ENCODE measurements around the gene SFR1. TPM values are rescaled to one million over a fixed set of nuclear protein-coding genes. Genes with fewer than 3 reads are reported as not detected.

The SFR1 gene
- total RNA-seq, 1 experiment from 2014 or later, result 9.9 TPM

- Mint-ChIP-seq H3K4me1 (0 out of 2 replicates have a peak, but pooled peaks cover 6% of the 10 kb centered on the region), H3K36me3 (peaks cover 12% of the 10 kb centered on the region), H3K27ac (no peak overlapping the region), H3K4me3 (no peak overlapping the region), H3K9me3 (peaks cover 24% of the 10 kb centered on the region), H3K27me3 (ENCODE audit: low read depth) (no peaks in the 10 kb centered on the region)
- ChIA-PET CTCF (interaction anchor here (1.0 kb wide), 1 partner anchor 116 kb away, joined by 3 read pairs; no protein-coding TSS in a partner anchor), POLR2A (no interaction called here)
- no peak for ATAC-seq
- DNase-seq (ENCODE audit: low spot score), result no peak
- TF ChIP-seq, protein P1, sequence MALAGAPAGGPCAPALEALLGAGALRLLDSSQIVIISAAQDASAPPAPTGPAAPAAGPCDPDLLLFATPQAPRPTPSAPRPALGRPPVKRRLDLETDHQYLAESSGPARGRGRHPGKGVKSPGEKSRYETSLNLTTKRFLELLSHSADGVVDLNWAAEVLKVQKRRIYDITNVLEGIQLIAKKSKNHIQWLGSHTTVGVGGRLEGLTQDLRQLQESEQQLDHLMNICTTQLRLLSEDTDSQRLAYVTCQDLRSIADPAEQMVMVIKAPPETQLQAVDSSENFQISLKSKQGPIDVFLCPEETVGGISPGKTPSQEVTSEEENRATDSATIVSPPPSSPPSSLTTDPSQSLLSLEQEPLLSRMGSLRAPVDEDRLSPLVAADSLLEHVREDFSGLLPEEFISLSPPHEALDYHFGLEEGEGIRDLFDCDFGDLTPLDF (CRISPR knock-in tag; IDR thresholded peaks at IDR 0.05), result no peak
- TF ChIP-seq, protein P2, sequence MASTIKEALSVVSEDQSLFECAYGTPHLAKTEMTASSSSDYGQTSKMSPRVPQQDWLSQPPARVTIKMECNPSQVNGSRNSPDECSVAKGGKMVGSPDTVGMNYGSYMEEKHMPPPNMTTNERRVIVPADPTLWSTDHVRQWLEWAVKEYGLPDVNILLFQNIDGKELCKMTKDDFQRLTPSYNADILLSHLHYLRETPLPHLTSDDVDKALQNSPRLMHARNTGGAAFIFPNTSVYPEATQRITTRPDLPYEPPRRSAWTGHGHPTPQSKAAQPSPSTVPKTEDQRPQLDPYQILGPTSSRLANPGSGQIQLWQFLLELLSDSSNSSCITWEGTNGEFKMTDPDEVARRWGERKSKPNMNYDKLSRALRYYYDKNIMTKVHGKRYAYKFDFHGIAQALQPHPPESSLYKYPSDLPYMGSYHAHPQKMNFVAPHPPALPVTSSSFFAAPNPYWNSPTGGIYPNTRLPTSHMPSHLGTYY (CRISPR knock-in tag; IDR thresholded peaks at IDR 0.05), result no peak
- TF ChIP-seq FOXK1 (CRISPR knock-in tag; IDR thresholded peaks at IDR 0.05), result no peak
- TF ChIP-seq GRHL2 (CRISPR knock-in tag; IDR thresholded peaks at IDR 0.05; ENCODE audit: insufficient replicate concordance, severe bottlenecking), result no peak
- TF ChIP-seq NFYB (CRISPR knock-in tag; conservative IDR thresholded peaks at IDR 0.05; ENCODE audit: low read depth), result no peak
- no peak for TF ChIP-seq ZNF416 (CRISPR knock-in tag; IDR thresholded peaks at IDR 0.05)
- no peak for TF ChIP-seq OVOL2 (CRISPR knock-in tag; IDR thresholded peaks at IDR 0.05; ENCODE audit: borderline replicate concordance)
- no peak for TF ChIP-seq ETV6 (CRISPR knock-in tag; IDR thresholded peaks at IDR 0.05)
- TF ChIP-seq MYBL2 (CRISPR knock-in tag; IDR thresholded peaks at IDR 0.05), result no peak
- no peak for TF ChIP-seq FOXP1 (CRISPR knock-in tag; IDR thresholded peaks at IDR 0.05; ENCODE audit: borderline replicate concordance)
- TF ChIP-seq, protein P3, sequence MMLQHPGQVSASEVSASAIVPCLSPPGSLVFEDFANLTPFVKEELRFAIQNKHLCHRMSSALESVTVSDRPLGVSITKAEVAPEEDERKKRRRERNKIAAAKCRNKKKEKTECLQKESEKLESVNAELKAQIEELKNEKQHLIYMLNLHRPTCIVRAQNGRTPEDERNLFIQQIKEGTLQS (CRISPR knock-in tag; conservative IDR thresholded peaks at IDR 0.05), result no peak
- TF ChIP-seq TEAD1 (CRISPR knock-in tag; IDR thresholded peaks at IDR 0.05), result no peak
- TF ChIP-seq IRF2 (CRISPR knock-in tag; IDR thresholded peaks at IDR 0.05; ENCODE audit: borderline replicate concordance, low read depth), result no peak
- no peak for TF ChIP-seq USF2 (CRISPR knock-in tag; IDR thresholded peaks at IDR 0.05)
- no peak for TF ChIP-seq CREB1 (CRISPR knock-in tag; IDR thresholded peaks at IDR 0.05)
- no peak for TF ChIP-seq ATF2 (CRISPR knock-in tag; IDR thresholded peaks at IDR 0.05; ENCODE audit: borderline replicate concordance, low read depth)
- no peak for TF ChIP-seq ZSCAN18 (CRISPR knock-in tag; IDR thresholded peaks at IDR 0.05)
Measured at GRCh38 chr10:104098358-104098925, 23.5 kb upstream of the SFR1 start.

- Mint-ChIP-seq H3K9me3 (peaks cover 19% of the 10 kb centered on the region), H3K4me1 (0 out of 2 replicates have a peak, but pooled peaks cover 6% of the 10 kb centered on the region), H3K27me3 (ENCODE audit: low read depth) (no peaks in the 10 kb centered on the region), H3K27ac (no peak overlapping the region), H3K36me3 (peaks cover 12% of the 10 kb centered on the region), H3K4me3 (no peak overlapping the region)
- CTCF ChIA-PET, result no interaction called here
- ATAC-seq, result no peak
- DNase-seq (ENCODE audit: low spot score), result no peak
- POLR2A ChIA-PET, result no interaction called here
- TF ChIP-seq ZNF425 (CRISPR knock-in tag; conservative IDR thresholded peaks at IDR 0.05) (no peak), ZMAT4 (CRISPR knock-in tag; IDR thresholded peaks at IDR 0.05) (no peak), ETV6 (CRISPR knock-in tag; IDR thresholded peaks at IDR 0.05) (no peak)
- TF ChIP-seq, protein P4, sequence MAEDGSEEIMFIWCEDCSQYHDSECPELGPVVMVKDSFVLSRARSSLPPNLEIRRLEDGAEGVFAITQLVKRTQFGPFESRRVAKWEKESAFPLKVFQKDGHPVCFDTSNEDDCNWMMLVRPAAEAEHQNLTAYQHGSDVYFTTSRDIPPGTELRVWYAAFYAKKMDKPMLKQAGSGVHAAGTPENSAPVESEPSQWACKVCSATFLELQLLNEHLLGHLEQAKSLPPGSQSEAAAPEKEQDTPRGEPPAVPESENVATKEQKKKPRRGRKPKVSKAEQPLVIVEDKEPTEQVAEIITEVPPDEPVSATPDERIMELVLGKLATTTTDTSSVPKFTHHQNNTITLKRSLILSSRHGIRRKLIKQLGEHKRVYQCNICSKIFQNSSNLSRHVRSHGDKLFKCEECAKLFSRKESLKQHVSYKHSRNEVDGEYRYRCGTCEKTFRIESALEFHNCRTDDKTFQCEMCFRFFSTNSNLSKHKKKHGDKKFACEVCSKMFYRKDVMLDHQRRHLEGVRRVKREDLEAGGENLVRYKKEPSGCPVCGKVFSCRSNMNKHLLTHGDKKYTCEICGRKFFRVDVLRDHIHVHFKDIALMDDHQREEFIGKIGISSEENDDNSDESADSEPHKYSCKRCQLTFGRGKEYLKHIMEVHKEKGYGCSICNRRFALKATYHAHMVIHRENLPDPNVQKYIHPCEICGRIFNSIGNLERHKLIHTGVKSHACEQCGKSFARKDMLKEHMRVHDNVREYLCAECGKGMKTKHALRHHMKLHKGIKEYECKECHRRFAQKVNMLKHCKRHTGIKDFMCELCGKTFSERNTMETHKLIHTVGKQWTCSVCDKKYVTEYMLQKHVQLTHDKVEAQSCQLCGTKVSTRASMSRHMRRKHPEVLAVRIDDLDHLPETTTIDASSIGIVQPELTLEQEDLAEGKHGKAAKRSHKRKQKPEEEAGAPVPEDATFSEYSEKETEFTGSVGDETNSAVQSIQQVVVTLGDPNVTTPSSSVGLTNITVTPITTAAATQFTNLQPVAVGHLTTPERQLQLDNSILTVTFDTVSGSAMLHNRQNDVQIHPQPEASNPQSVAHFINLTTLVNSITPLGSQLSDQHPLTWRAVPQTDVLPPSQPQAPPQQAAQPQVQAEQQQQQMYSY (CRISPR knock-in tag; IDR thresholded peaks at IDR 0.05), result no peak
Measured at GRCh38 chr10:104099269-104099668, 22.7 kb upstream of the SFR1 start.

Measured in WTC11 (cell line).